GM23338 (cell line): Measurements from ENCODE around the gene NKD1. TPM values are rescaled to one million over a fixed set of nuclear protein-coding genes. Genes with fewer than 3 reads are reported as not detected.

Experiments used
- ATAC-seq: fragments of 200-7000 bp; cut with Tn5 transposase; 3 replicates; pipeline ENCODE4 v1.9.1; 2020
- DNase-seq: peaks from one replicate; pipeline ENCODE4 v3.0.0-alpha.2; 2015; ENCODE audit warnings: low spot score
- H2AFZ ChIP-seq: fragments of 200-600 bp; sonication (generic); 2 replicates; pipeline ENCODE4 v1.8.0; 2016; ENCODE audit warnings: antibody characterized with exemption, mild to moderate bottlenecking, moderate library complexity
- H3F3A ChIP-seq: fragments of 200-600 bp; sonication (generic); replicated peaks from 2 replicates; pipeline ENCODE4 v1.8.0; 2017; ENCODE audit warnings: antibody characterized with exemption, mixed run types, low read depth
- H3K27ac ChIP-seq: fragments of 200-600 bp; sonication (generic); 2 replicates; pipeline ENCODE4 v1.6.1; 2016; ENCODE audit warnings: low read depth
- H3K27me3 ChIP-seq: fragments of 200-600 bp; sonication (generic); 2 replicates; pipeline ENCODE4 v1.8.0; 2016; ENCODE audit warnings: mild to moderate bottlenecking, mixed run types, moderate library complexity; ENCODE audit not compliant: insufficient read depth
- H3K36me3 ChIP-seq: fragments of 200-600 bp; sonication (generic); 2 replicates; pipeline ENCODE4 v1.8.0; 2016; ENCODE audit warnings: mild to moderate bottlenecking; ENCODE audit not compliant: insufficient read depth
- H3K4me1 ChIP-seq: fragments of 200-600 bp; sonication (generic); 2 replicates; pipeline ENCODE4 v1.8.0; 2016; ENCODE audit warnings: mild to moderate bottlenecking, moderate library complexity; ENCODE audit not compliant: insufficient read depth
- H3K4me2 ChIP-seq: fragments of 200-600 bp; sonication (generic); 2 replicates; pipeline ENCODE4 v1.7.1; 2017; ENCODE audit warnings: mixed run types
- H3K4me3 ChIP-seq: fragments of 200-600 bp; sonication (generic); 2 replicates; pipeline ENCODE4 v1.6.1; 2016; ENCODE audit warnings: mixed run types
- H3K79me2 ChIP-seq: fragments of 200-600 bp; sonication (generic); replicated peaks from 2 replicates; pipeline ENCODE4 v1.8.0; 2017; ENCODE audit warnings: mild to moderate bottlenecking; ENCODE audit not compliant: insufficient read depth
- H3K9me2 ChIP-seq: fragments of 200-600 bp; sonication (generic); 2 replicates; pipeline ENCODE4 v1.8.0; 2017; ENCODE audit not compliant: insufficient read depth
- H4K20me1 ChIP-seq: fragments of 200-600 bp; sonication (generic); replicated peaks from 2 replicates; pipeline ENCODE4 v1.8.0; 2017; ENCODE audit warnings: mild to moderate bottlenecking; ENCODE audit not compliant: insufficient read depth
- H3K27ac Mint-ChIP-seq: 2 replicates; pipeline ENCODE4 v1.8.0; 2020; ENCODE audit warnings: inconsistent platforms, mild to moderate bottlenecking, moderate library complexity, mixed read lengths
- H3K27me3 Mint-ChIP-seq: 3 replicates; pipeline ENCODE4 v1.8.0; 2022; ENCODE audit warnings: low read depth, mild to moderate bottlenecking, moderate library complexity, mixed read lengths, inconsistent platforms; ENCODE audit not compliant: insufficient read depth, poor library complexity
- H3K36me3 Mint-ChIP-seq: 3 replicates; pipeline ENCODE4 v1.8.0; 2021; ENCODE audit warnings: low read depth, mild to moderate bottlenecking, inconsistent platforms, moderate library complexity, mixed read lengths
- H3K4me1 Mint-ChIP-seq: 3 replicates; pipeline ENCODE4 v1.8.0; 2020; ENCODE audit warnings: mild to moderate bottlenecking, inconsistent platforms, mixed read lengths
- H3K4me3 Mint-ChIP-seq: 3 replicates; pipeline ENCODE4 v1.8.0; 2021; ENCODE audit warnings: moderate library complexity, mild to moderate bottlenecking, inconsistent platforms, mixed read lengths
- H3K9me3 Mint-ChIP-seq: 3 replicates; pipeline ENCODE4 v1.8.0; 2020; ENCODE audit warnings: moderate library complexity, mild to moderate bottlenecking, inconsistent platforms, mixed read lengths
- CREB1 ChIP-seq: fragments of 250-450 bp; sonication (Bioruptor Pico); IDR thresholded peaks from 2 replicates; pipeline ENCODE4 v1.5.0; 2020; ENCODE audit warnings: low read depth, mild to moderate bottlenecking, moderate library complexity
- EZH2 ChIP-seq: fragments of 200-600 bp; sonication (generic); IDR thresholded peaks from one replicate; pipeline ENCODE4 v1.8.0; 2017; ENCODE audit warnings: antibody characterized with exemption, mild to moderate bottlenecking, low read depth; ENCODE audit not compliant: unreplicated experiment
- EZH2phosphoT487 ChIP-seq: fragments of 200-600 bp; sonication (generic); IDR thresholded peaks from one replicate; pipeline ENCODE4 v1.8.1; 2018; ENCODE audit warnings: antibody characterized with exemption; ENCODE audit not compliant: unreplicated experiment
- JUNB ChIP-seq: IDR thresholded peaks from one replicate; pipeline ENCODE4 v1.6.1; 2016; ENCODE audit warnings: antibody characterized with exemption; ENCODE audit not compliant: unreplicated experiment
- NANOG ChIP-seq: IDR thresholded peaks from 2 replicates; pipeline ENCODE4 v1.6.1; 2016; ENCODE audit warnings: antibody characterized with exemption, borderline replicate concordance
- POLR2AphosphoS5 ChIP-seq: IDR thresholded peaks from 2 replicates; pipeline ENCODE4 v1.6.1; 2016; ENCODE audit warnings: antibody characterized with exemption, low read depth
- STAT1 ChIP-seq: IDR thresholded peaks from one replicate; pipeline ENCODE4 v1.6.1; 2016; ENCODE audit warnings: antibody characterized with exemption; ENCODE audit not compliant: unreplicated experiment
- ZNF114 ChIP-seq: fragments of 250-450 bp; sonication (Bioruptor Pico); IDR thresholded peaks from 2 replicates; pipeline ENCODE4 v1.5.0; 2020; ENCODE audit warnings: mild to moderate bottlenecking, moderate library complexity
- ZNF331 ChIP-seq: fragments of 250-450 bp; sonication (Bioruptor Pico); IDR thresholded peaks from 2 replicates; pipeline ENCODE4 v1.5.0; 2020; ENCODE audit warnings: low read depth, mild to moderate bottlenecking, moderate library complexity
- polyA plus RNA-seq: library from polyadenylated mRNA; unstranded; fragments of >200 nt; fragmentation: Nextera tagmentation; extraction: Ambion mirVana; gene quantifications from 2 replicates; pipeline ENCODE4 v1.2.1, GENCODE V29; 2016
- total RNA-seq: library from RNA; depleted of rRNA; stranded (reverse); fragments of >200 nt; shearing (Covaris generic); gene quantifications from 2 replicates; pipeline ENCODE4 v1.2.3, GENCODE V29; 2014
- TF ChIP-seq, protein P1 (sequence below): fragments of 250-450 bp; sonication (Bioruptor Pico); IDR thresholded peaks from 2 replicates; pipeline ENCODE4 v1.5.0; 2020; ENCODE audit warnings: mild to moderate bottlenecking, moderate library complexity
- TF ChIP-seq, protein P2 (sequence below), 2 experiments: fragments of 200-600 bp in 1 of 2; sonication (generic) in 1 of 2; conservative IDR thresholded peaks; 2 replicates each; pipeline versions ENCODE4 v1.5.1 to v1.6.1; 2016 to 2017; ENCODE audit warnings: antibody characterized with exemption in 2 of 2, low read depth in 2 of 2, mild to moderate bottlenecking in 2 of 2, moderate library complexity in 1 of 2
- TF ChIP-seq, protein P3 (sequence below): IDR thresholded peaks from one replicate; pipeline ENCODE4 v1.6.1; 2018; ENCODE audit warnings: antibody characterized with exemption; ENCODE audit not compliant: unreplicated experiment
- TF ChIP-seq, protein P4 (sequence below): IDR thresholded peaks from 2 replicates; pipeline ENCODE4 v1.6.1; 2016; ENCODE audit warnings: antibody characterized with exemption

The NKD1 gene
- total and polyA plus RNA-seq, 2 experiments from 2014 or later: 2.1 to 2.3 TPM

DNA sequence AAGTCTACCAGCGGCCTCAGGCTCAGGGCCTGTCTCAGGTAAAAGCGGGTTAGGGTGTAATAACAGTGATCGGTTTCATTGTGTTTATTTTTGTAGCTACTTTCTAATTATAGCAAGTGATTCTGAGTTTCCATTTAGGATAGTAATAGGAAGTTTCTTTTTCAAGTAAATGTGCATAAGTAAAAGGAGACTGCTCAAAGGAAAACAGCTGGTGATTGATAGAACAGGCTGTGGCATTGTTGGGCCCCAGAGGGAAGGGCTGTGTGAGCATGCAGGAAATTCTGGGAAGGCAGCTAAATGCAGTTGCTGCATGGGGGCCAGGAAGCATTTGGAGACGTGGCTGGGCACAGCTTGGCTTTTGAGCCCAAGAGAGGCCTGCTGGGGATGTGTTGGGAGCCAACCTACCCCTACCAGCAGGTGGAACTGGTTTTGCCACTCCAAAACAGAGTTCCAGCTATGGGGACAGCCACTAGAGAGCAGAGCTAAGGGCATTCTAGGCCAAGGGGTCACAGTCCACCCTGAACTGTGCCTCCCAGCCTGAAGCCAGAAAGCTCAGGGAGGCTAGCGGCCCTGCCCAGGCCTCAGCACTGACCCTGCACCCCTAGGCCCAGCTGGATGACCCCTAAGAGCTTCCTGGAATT is 120.3 kb downstream of the NKD1 start:
- H3K36me3 Mint-ChIP-seq: peaks cover 22% of the 10 kb centered on the region
- Histone ChIP-seq H3K4me3 (no peak overlapping the region), H3K27ac (no peak overlapping the region), H3K4me1 (no peaks in the 10 kb centered on the region), H3K27me3 (peaks cover 11% of the 10 kb centered on the region; the same call in 1 of the 2 replicates), H4K20me1 (no peaks in the 10 kb centered on the region), H3F3A (no peaks in the 10 kb centered on the region), H3K9me2 (0 out of 2 replicates have a peak, but pooled peaks cover 2% of the 10 kb centered on the region), H3K36me3 (no peaks in the 10 kb centered on the region), H3K79me2 (no peaks in the 10 kb centered on the region), H3K4me2 (no peak overlapping the region), H2AFZ (no peak overlapping the region)
- DNase-seq: no peak
- H3K4me1 Mint-ChIP-seq: peaks cover 10% of the 10 kb centered on the region
- H3K27ac Mint-ChIP-seq: no peak overlapping the region
- H3K9me3 Mint-ChIP-seq: peaks cover 31% of the 10 kb centered on the region
- peaks cover 5% of the 10 kb centered on the region for H3K27me3 Mint-ChIP-seq
- H3K4me3 Mint-ChIP-seq: no peak overlapping the region
- TF ChIP-seq STAT1: no peak
- TF ChIP-seq ZNF331: no peak
- TF ChIP-seq EZH2: no peak
- TF ChIP-seq, protein P1, sequence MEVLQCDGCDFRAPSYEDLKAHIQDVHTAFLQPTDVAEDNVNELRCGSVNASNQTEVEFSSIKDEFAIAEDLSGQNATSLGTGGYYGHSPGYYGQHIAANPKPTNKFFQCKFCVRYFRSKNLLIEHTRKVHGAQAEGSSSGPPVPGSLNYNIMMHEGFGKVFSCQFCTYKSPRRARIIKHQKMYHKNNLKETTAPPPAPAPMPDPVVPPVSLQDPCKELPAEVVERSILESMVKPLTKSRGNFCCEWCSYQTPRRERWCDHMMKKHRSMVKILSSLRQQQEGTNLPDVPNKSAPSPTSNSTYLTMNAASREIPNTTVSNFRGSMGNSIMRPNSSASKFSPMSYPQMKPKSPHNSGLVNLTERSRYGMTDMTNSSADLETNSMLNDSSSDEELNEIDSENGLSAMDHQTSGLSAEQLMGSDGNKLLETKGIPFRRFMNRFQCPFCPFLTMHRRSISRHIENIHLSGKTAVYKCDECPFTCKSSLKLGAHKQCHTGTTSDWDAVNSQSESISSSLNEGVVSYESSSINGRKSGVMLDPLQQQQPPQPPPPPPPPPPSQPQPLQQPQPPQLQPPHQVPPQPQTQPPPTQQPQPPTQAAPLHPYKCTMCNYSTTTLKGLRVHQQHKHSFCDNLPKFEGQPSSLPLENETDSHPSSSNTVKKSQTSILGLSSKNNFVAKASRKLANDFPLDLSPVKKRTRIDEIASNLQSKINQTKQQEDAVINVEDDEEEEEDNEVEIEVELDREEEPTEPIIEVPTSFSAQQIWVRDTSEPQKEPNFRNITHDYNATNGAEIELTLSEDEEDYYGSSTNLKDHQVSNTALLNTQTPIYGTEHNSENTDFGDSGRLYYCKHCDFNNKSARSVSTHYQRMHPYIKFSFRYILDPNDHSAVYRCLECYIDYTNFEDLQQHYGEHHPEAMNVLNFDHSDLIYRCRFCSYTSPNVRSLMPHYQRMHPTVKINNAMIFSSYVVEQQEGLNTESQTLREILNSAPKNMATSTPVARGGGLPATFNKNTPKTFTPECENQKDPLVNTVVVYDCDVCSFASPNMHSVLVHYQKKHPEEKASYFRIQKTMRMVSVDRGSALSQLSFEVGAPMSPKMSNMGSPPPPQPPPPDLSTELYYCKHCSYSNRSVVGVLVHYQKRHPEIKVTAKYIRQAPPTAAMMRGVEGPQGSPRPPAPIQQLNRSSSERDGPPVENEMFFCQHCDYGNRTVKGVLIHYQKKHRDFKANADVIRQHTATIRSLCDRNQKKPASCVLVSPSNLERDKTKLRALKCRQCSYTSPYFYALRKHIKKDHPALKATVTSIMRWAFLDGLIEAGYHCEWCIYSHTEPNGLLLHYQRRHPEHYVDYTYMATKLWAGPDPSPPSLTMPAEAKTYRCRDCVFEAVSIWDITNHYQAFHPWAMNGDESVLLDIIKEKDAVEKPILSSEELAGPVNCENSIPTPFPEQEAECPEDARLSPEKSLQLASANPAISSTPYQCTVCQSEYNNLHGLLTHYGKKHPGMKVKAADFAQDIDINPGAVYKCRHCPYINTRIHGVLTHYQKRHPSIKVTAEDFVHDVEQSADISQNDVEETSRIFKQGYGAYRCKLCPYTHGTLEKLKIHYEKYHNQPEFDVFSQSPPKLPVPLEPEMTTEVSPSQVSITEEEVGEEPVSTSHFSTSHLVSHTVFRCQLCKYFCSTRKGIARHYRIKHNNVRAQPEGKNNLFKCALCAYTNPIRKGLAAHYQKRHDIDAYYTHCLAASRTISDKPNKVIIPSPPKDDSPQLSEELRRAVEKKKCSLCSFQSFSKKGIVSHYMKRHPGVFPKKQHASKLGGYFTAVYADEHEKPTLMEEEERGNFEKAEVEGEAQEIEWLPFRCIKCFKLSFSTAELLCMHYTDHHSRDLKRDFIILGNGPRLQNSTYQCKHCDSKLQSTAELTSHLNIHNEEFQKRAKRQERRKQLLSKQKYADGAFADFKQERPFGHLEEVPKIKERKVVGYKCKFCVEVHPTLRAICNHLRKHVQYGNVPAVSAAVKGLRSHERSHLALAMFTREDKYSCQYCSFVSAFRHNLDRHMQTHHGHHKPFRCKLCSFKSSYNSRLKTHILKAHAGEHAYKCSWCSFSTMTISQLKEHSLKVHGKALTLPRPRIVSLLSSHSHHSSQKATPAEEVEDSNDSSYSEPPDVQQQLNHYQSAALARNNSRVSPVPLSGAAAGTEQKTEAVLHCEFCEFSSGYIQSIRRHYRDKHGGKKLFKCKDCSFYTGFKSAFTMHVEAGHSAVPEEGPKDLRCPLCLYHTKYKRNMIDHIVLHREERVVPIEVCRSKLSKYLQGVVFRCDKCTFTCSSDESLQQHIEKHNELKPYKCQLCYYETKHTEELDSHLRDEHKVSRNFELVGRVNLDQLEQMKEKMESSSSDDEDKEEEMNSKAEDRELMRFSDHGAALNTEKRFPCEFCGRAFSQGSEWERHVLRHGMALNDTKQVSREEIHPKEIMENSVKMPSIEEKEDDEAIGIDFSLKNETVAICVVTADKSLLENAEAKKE (CRISPR knock-in tag): no peak
- TF ChIP-seq, protein P2, sequence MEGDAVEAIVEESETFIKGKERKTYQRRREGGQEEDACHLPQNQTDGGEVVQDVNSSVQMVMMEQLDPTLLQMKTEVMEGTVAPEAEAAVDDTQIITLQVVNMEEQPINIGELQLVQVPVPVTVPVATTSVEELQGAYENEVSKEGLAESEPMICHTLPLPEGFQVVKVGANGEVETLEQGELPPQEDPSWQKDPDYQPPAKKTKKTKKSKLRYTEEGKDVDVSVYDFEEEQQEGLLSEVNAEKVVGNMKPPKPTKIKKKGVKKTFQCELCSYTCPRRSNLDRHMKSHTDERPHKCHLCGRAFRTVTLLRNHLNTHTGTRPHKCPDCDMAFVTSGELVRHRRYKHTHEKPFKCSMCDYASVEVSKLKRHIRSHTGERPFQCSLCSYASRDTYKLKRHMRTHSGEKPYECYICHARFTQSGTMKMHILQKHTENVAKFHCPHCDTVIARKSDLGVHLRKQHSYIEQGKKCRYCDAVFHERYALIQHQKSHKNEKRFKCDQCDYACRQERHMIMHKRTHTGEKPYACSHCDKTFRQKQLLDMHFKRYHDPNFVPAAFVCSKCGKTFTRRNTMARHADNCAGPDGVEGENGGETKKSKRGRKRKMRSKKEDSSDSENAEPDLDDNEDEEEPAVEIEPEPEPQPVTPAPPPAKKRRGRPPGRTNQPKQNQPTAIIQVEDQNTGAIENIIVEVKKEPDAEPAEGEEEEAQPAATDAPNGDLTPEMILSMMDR (conservative IDR thresholded peaks at IDR 0.05; ENCODE audit: low read depth in 2 of 2): no peak; a peak in 1 of 4 replicates
- no peak for TF ChIP-seq JUNB
- no peak for TF ChIP-seq NANOG
- TF ChIP-seq, protein P3, sequence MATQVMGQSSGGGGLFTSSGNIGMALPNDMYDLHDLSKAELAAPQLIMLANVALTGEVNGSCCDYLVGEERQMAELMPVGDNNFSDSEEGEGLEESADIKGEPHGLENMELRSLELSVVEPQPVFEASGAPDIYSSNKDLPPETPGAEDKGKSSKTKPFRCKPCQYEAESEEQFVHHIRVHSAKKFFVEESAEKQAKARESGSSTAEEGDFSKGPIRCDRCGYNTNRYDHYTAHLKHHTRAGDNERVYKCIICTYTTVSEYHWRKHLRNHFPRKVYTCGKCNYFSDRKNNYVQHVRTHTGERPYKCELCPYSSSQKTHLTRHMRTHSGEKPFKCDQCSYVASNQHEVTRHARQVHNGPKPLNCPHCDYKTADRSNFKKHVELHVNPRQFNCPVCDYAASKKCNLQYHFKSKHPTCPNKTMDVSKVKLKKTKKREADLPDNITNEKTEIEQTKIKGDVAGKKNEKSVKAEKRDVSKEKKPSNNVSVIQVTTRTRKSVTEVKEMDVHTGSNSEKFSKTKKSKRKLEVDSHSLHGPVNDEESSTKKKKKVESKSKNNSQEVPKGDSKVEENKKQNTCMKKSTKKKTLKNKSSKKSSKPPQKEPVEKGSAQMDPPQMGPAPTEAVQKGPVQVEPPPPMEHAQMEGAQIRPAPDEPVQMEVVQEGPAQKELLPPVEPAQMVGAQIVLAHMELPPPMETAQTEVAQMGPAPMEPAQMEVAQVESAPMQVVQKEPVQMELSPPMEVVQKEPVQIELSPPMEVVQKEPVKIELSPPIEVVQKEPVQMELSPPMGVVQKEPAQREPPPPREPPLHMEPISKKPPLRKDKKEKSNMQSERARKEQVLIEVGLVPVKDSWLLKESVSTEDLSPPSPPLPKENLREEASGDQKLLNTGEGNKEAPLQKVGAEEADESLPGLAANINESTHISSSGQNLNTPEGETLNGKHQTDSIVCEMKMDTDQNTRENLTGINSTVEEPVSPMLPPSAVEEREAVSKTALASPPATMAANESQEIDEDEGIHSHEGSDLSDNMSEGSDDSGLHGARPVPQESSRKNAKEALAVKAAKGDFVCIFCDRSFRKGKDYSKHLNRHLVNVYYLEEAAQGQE: no peak
- no peak for TF ChIP-seq EZH2phosphoT487
- TF ChIP-seq, protein P4, sequence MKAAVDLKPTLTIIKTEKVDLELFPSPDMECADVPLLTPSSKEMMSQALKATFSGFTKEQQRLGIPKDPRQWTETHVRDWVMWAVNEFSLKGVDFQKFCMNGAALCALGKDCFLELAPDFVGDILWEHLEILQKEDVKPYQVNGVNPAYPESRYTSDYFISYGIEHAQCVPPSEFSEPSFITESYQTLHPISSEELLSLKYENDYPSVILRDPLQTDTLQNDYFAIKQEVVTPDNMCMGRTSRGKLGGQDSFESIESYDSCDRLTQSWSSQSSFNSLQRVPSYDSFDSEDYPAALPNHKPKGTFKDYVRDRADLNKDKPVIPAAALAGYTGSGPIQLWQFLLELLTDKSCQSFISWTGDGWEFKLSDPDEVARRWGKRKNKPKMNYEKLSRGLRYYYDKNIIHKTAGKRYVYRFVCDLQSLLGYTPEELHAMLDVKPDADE: no peak
- TF ChIP-seq POLR2AphosphoS5: no peak
- no peak for TF ChIP-seq CREB1 (CRISPR knock-in tag)
- TF ChIP-seq ZNF114 (CRISPR knock-in tag): no peak
- ATAC-seq: no peak
